ENCODE results near the gene FABP3. TPM values are rescaled to one million over a fixed set of nuclear protein-coding genes. Genes with fewer than 3 reads are reported as not detected.

Gene FABP3
- total and polyA plus RNA-seq, 2 of the 8 experiments (the other 6 are each of a cell fraction or from before 2014, with no cell fraction given), result 34.8 to 43.9 TPM

GRCh38 chr1:31356427-31356826, 16.4 kb downstream of the FABP3 start (continued):
- TF ChIP-seq CHD7 (IDR thresholded peaks at IDR 0.05; ENCODE audit: insufficient replicate concordance, low read length), result no peak
- TF ChIP-seq POU5F1 (IDR thresholded peaks at IDR 0.05; ENCODE audit: low read depth, low read length), result no peak
- no peak for TF ChIP-seq HDAC6 (IDR thresholded peaks at IDR 0.05; ENCODE audit: low read depth, low read length)
- TF ChIP-seq ATF3 (IDR thresholded peaks at IDR 0.05; ENCODE audit: insufficient read depth, low read depth, low read length), result no peak
- no peak for TF ChIP-seq RXRA (IDR thresholded peaks at IDR 0.05; ENCODE audit: insufficient read depth, low read depth, low read length)
- no peak for TF ChIP-seq BCL11A (IDR thresholded peaks at IDR 0.05; ENCODE audit: low read depth in 2 of 2, low read length in 2 of 2)
- TF ChIP-seq KDM4A (IDR thresholded peaks at IDR 0.05; ENCODE audit: low read depth, low read length, severe bottlenecking), result no peak
- no peak for TF ChIP-seq E2F6 (IDR thresholded peaks at IDR 0.05)
- TF ChIP-seq SUZ12 (IDR thresholded peaks at IDR 0.05; ENCODE audit: low read length), result no peak
- no peak for TF ChIP-seq NANOG (IDR thresholded peaks at IDR 0.05; ENCODE audit: insufficient read depth, low read depth, low read length, poor library complexity, severe bottlenecking)

All from H1 (cell line).